Skeletal muscle cell (primary cell): ENCODE results near the gene MBD2.
A peak's percentile ranks its signal among the peaks of the same experiment; 100 is the strongest.
"Not testable (repeated sequence)": the region's sequence is repeated elsewhere in the genome, so short reads cannot be mapped to it uniquely, and the experiment has no call there.

Source experiments
- DNase-seq: peaks from one replicate; pipeline ENCODE4 v3.0.0-alpha.2; 2010; ENCODE audit warnings: low read depth
- H3K4me3 ChIP-seq: 2 replicates; pipeline ENCODE4 v1.5.1; 2011; ENCODE audit warnings: low read depth, mild to moderate bottlenecking, control low read depth, low read length, moderate library complexity

The MBD2 gene

DNA sequence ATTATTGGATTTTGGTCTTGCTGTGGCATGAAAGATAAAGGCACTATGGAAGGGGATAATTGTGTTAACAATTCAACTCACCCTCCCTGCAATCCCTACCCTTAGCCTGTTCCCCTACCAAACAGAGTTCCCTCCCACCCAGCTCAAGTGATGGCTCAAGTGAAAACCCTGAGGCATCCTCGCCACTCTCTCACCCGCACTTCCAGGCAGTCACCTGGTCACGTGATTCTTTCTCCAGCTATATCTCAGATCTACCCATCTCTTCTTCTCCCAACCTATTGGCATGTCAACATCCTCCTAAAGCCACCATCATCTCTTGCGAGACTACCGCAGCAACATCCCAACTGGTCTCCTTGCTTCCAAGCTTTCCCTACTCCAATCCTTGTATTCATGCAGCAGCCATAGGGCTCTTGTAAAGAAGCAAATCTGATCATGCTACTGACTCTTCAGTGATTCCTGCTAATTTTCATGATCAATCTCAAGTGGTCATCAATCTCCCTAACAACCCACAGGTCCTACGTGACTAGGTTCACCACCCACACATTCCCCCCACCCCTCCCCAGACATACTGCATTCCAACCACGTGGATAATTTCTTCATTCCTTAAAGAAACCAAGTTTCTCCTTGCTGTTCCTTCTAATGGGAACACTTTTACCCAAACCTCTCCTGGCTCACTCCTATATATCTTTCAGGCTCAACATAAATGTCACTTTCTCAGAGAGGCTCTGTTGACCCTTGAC, 66.7 kb downstream of the MBD2 start:
- no peak overlapping the region for H3K4me3 ChIP-seq
- DNase-seq: no peak

- H3K4me3 ChIP-seq: no peak overlapping the region
- DNase-seq: no peak
These were observed 69.1 kb downstream of the MBD2 start for GRCh38 chr18:54155412-54155811.

DNA sequence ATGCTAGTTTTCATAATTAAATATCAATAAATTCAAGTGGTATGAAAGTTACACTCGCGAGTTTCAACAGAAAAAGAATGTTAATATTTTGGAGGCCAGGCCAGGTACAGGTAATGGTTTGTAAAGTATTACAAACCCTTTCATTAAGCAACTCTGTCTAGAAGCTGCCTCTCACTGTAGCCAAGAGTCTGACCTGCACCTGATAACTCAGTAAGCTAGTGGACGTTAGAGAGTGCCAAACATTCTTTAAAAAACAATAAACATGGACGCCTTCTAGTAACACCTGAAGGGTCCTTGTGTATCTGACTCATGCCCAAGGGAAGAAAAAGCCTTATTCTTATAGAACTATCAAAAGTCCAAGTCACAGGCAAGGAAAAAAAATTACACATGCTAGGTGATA, 70.2 kb downstream of the MBD2 start:
- H3K4me3 ChIP-seq: no peak overlapping the region
- no peak for DNase-seq

DNA sequence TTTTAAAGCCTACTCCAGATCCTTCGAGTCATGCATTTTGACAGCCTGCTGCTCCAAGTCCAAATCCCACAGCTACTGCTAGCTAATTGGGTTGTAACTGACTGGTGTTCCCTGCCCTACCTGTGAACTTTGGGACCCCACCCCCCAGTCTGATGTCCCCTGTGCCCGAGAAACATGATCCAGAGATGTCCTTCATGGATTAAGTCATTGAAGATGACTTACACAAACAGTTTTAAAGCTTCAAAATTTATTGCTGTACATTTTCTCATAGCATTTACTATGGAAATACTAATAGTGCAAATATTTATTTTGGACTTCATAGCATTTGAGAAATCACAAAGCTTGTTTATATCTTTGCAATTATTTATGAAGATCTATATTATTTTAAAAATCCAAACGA, 73.1 kb downstream of the MBD2 start:
- no peak overlapping the region for H3K4me3 ChIP-seq
- no peak for DNase-seq

DNA sequence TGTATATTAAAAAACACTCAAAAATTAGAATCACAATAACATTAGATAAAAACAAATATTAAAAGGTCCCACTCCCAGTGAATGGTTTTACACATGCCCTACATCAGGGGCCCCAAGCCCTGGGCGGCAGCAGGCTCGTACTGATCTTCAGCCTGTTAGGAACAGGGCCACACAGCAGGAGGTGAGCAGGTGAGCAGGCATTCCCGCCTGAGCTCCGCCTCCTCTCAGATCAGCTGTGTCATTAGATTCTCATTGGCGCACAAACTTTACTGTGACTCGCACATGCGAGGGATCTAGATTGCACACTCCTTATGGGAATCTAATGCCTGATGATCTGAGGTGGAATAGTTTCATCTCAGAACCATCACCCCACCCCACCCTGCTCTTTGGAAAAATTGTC, 74.2 kb downstream of the MBD2 start:
- H3K4me3 ChIP-seq: no peak overlapping the region
- DNase-seq: no peak

- peak; percentile 75 for DNase-seq
- H3K4me3 ChIP-seq: peak overlapping the region; percentile 6
These were observed 75.3 kb downstream of the MBD2 start for GRCh38 chr18:54149078-54149697.

GRCh38 chr18:54148678-54149077, 75.8 kb downstream of the MBD2 start:
- DNase-seq: no peak

DNA sequence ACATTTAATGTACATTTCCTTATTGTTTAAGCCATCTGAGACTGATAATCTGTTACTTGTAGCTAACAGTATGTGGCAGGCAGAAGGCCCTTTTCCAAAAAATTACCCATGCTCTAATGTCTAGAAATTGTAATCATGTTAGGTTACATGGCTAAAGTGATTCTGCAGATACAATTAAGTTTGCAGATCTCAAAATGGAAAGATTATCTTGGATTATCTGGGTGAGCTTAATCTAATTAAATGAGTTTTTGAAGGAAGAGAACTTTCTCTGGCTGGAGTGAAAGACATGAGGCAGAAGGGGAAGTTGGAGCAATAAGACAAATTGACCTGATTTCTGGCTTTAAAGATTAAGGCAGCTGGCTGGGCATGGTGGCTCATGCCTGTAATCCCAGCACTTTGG, 76.3 kb downstream of the MBD2 start:
- H3K4me3 ChIP-seq: no peak overlapping the region
- no peak for DNase-seq

More at GRCh38 chr18:54148678-54149077, 75.8 kb downstream of the MBD2 start:
- H3K4me3 ChIP-seq: no peak overlapping the region

DNA sequence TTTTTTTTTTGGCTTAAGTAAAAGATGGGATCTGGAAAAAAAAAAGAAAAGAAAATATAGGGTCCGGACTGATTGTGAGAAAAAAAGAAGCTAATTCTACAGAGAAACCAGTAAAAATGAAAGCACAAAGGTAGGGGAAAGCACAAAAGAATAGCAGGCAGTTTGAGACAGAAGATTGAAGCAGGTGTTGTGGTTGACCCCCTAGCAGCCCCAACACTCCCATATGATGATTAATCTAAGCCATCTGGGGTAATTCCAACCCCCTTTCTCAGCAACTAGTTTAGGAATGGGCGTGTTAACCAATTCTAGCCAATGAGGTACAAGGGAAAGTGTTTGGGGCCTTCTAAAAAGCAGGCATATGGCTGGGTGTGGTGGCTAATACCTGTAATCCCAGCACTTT, 77.0 kb downstream of the MBD2 start:
- no peak for DNase-seq
- H3K4me3 ChIP-seq: no peak overlapping the region

GRCh38 chr18:54141041-54141608, 83.3 kb downstream of the MBD2 start:
- DNase-seq: no peak

DNA sequence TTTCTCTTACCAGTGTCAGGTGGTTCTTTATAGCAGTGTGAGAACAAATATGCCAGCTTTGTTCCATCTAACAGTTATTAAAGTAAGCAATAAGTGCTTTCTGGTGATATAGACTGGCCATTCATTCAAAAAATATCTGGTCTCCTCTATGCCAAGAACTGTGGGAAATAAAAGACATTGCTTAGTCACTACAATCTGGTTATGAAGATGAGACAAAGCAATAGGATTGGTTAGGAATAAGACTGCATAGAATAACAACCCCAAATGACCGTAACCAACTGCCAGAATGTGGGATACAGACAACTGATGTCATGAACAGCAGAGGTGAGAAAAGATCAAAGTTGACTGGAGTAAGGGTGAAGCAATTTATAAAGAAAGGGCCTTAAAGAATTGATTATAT, 83.8 kb downstream of the MBD2 start:
- DNase-seq: peak; percentile 24
- H3K4me3 ChIP-seq: no peak overlapping the region

More at GRCh38 chr18:54141041-54141608, 83.3 kb downstream of the MBD2 start:
- H3K4me3 ChIP-seq: no peak overlapping the region

- DNase-seq: no peak
- no peak overlapping the region for H3K4me3 ChIP-seq
These were observed 89.3 kb downstream of the MBD2 start for GRCh38 chr18:54135216-54135615.

GRCh38 chr18:54134053-54134452, 90.4 kb downstream of the MBD2 start:
- DNase-seq: no peak

DNA sequence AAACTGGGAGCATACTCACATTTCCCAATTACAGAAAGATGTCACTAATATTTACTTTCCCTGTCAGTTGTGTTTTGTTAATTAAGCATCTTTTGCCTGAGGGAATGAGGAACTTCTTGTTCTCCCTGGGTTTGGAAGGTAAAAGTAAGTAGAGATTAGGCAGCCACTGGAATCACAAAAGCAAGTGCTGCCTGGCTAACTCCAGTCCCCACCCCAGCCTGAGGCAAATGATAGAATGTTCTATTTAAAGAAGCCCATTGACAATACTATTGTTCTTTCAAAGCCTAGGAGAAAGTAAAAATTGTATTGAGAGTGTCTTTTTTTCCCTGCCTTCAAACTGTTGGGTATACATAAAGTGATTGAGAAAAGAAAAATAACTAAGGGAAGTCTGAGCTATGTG, 93.8 kb downstream of the MBD2 start:
- no peak overlapping the region for H3K4me3 ChIP-seq

More at GRCh38 chr18:54134053-54134452, 90.4 kb downstream of the MBD2 start:
- H3K4me3 ChIP-seq: no peak overlapping the region

DNA sequence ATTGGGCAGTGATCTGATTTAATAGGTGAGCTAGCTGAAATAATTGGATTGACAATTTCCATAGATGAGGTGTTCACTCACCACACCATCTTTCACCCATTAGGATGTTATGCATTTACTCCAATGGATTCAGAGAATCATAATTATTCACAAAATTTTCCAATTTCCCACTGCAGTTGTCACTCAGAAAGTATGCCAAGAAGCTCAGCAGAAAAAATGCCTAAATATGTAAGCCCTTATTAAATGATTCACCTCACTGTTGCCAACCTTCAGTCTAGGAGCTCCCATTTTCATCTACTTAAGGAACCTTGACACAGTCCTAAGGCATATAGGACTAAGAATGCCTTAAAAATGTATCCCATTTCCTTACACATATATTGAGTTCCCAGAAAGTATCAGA, 94.3 kb downstream of the MBD2 start:
- no peak overlapping the region for H3K4me3 ChIP-seq
- DNase-seq: no peak

More for the DNA sequence above, 93.8 kb downstream of the MBD2 start:
- DNase-seq: no peak

DNA sequence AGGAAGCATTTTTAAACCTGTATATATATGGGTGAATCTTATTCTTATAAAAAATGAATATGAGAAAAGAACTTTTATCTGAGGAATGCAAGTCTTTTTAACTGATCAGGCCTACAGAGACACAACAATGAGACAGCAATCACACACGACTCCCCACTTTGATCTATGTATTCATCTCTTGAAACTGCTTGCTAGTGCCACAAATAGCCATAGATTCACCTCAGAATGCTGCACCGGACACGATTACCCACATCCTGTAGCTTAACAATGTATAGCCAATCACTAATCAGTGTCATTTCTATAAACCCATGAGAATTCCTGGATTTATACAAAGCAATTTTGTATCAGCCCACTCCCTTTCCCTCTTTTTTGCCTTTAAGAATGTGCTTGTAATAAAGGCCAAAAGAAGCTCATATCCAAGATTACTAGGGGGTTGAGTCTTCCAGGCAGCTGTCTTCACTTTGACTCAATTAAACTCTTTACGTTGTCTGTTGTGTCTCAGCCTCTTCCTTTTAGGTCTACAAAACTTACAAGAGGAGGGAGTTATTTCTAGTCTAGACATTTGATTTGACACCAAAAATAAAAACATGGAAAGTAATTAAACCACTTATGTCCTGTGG, 94.9 kb downstream of the MBD2 start:
- DNase-seq: no peak
- no peak overlapping the region for H3K4me3 ChIP-seq

DNA sequence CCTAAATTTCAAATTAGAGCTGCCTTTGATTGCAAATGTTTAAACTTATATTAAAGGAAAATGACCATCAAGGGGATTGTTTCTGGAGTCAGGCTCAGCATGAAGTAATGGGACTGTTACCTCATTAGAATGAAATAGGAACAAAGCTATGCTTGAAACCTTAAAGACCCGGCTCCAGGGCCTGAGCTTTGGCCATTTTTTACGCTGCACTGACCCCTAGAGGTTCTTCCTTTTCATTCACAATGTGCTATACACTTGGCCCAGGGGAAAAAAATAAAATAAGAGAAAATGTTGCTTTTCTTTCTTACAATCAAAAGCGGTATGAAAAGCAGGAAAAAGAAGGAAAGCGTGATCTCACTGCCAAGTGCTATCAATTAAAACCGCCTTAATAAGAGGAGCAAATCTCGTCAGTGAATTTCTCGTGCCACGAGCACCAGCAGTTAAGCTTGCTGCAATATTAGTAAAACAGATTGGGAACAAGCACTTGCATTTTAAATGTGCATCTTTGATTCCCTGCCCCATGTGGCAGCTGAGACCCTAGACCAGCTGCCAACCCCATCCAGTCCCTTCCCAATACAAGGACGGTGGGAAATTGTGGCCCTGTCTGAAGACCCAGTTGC, 96.6 kb downstream of the MBD2 start:
- DNase-seq: peak; percentile 28
- H3K4me3 ChIP-seq: no peak overlapping the region

- DNase-seq: no peak
- H3K4me3 ChIP-seq: no peak overlapping the region
These were observed 99.0 kb downstream of the MBD2 start for GRCh38 chr18:54125429-54125828.

- H3K4me3 ChIP-seq: not testable (repeated sequence)
These were observed 100.6 kb downstream of the MBD2 start for GRCh38 chr18:54123720-54124440.

More at GRCh38 chr18:54123720-54124440, 100.6 kb downstream of the MBD2 start:
- not testable (repeated sequence) for DNase-seq
